Renal cortex interstitium (tissue), 11 donors: ENCODE results near the gene OVAAL. TPM values are rescaled to one million over a fixed set of nuclear protein-coding genes. Genes with fewer than 3 reads are reported as not detected.
"Not testable (repeated sequence)": the region's sequence is repeated elsewhere in the genome, so short reads cannot be mapped to it uniquely, and the experiment has no call there.

Experiments used
- DNase-seq, 11 donors: peaks; one replicate each; pipeline ENCODE4 v3.0.0-alpha.2; 2013; ENCODE audit warnings: low read depth in 9 of 11, low spot score in 4 of 11; ENCODE audit errors: extremely low read depth in 1 of 11
- polyA plus RNA-seq, 3 donors: library from polyadenylated mRNA; unstranded; fragments of 120-200 nt; gene quantifications; one replicate each; pipeline ENCODE4 v1.2.1, GENCODE V29; 2013; ENCODE audit not compliant: insufficient read length in 3 of 3

Gene OVAAL
- polyA plus RNA-seq, 3 donors: not detected

- DNase-seq: no peak
Observed at GRCh38 chr1:180536821-180537372, 21.9 kb upstream of the OVAAL start.

GRCh38 chr1:180539136-180539535 lies 19.6 kb upstream of the OVAAL start:
- DNase-seq: no peak

GRCh38 chr1:180540697-180541594 lies 17.8 kb upstream of the OVAAL start:
- no peak for DNase-seq

- no peak for DNase-seq
Observed at GRCh38 chr1:180542113-180542837, 16.5 kb upstream of the OVAAL start.

- no peak for DNase-seq
Observed at GRCh38 chr1:180542838-180543145, 16.0 kb upstream of the OVAAL start.

- no peak for DNase-seq
Observed at GRCh38 chr1:180544050-180544449, 14.7 kb upstream of the OVAAL start.

- no peak for DNase-seq
Observed at GRCh38 chr1:180545991-180546390, 12.8 kb upstream of the OVAAL start.

- peak in 2 of 11 donors; percentile 12 to 18 for DNase-seq
Observed at GRCh38 chr1:180548686-180549317, 10.0 kb upstream of the OVAAL start.

- not testable (repeated sequence) for DNase-seq
Observed at GRCh38 chr1:180549770-180550169, 9.0 kb upstream of the OVAAL start.

GRCh38 chr1:180550241-180550640 lies 8.5 kb upstream of the OVAAL start:
- DNase-seq: no peak

- DNase-seq: no peak
Observed at GRCh38 chr1:180551997-180552396, 6.8 kb upstream of the OVAAL start.

GRCh38 chr1:180553046-180553445 lies 5.7 kb upstream of the OVAAL start:
- DNase-seq: not testable (repeated sequence)

- no peak for DNase-seq
Observed at GRCh38 chr1:180555411-180555810, 3.4 kb upstream of the OVAAL start.

- no peak for DNase-seq
Observed at GRCh38 chr1:180560200-180560867, 1.6 kb downstream of the OVAAL start.

GRCh38 chr1:180560868-180561600 lies 2.3 kb downstream of the OVAAL start:
- DNase-seq: no peak

GRCh38 chr1:180562640-180563025 lies 3.9 kb downstream of the OVAAL start:
- DNase-seq: no peak

GRCh38 chr1:180563026-180563827 lies 4.5 kb downstream of the OVAAL start:
- no peak for DNase-seq
